ENCODE data around the gene MARK1. TPM values are rescaled to one million over a fixed set of nuclear protein-coding genes. Genes with fewer than 3 reads are reported as not detected.

The MARK1 gene
- total RNA-seq, 1 experiment from 2014 or later = not detected

GRCh38 chr1:220491891-220492290 is 36.0 kb upstream of the MARK1 start:
- no peaks in the 10 kb centered on the region for H3K9me3 ChIP-seq (ENCODE audit: control insufficient read depth, insufficient read depth, low read depth, low read length)
- no peaks in the 10 kb centered on the region; the same call in 1 of the 2 replicates for H3K27me3 ChIP-seq (ENCODE audit: control insufficient read depth, insufficient read depth, low read length)
- no TSS peak for BruUV-seq (replicated peaks)
- DNase-seq (ENCODE audit: low read depth, low spot score) (no peak), ATAC-seq (no peak)
- no peak for TF ChIP-seq REST (IDR thresholded peaks at IDR 0.05; ENCODE audit: insufficient read depth in 1 of 2, low read depth in 2 of 2, low read length in 1 of 2)
- TF ChIP-seq POLR2AphosphoS5 (IDR thresholded peaks at IDR 0.05; ENCODE audit: low read depth, low read length) = no peak
- no peak for TF ChIP-seq SIN3A (IDR thresholded peaks at IDR 0.05; ENCODE audit: borderline replicate concordance, insufficient read depth, low read depth, low read length)
- TF ChIP-seq CTCF (IDR thresholded peaks at IDR 0.05) = no peak
- no peak for TF ChIP-seq TCF7L2 (IDR thresholded peaks at IDR 0.05; ENCODE audit: low read depth, low read length)
- no peak overlapping the region for H3K27ac ChIP-seq (ENCODE audit: low read length)
- H3K4me1 ChIP-seq (ENCODE audit: control insufficient read depth, insufficient read depth, low read length) = no peaks in the 10 kb centered on the region
- H3K36me3 ChIP-seq (ENCODE audit: control insufficient read depth, insufficient read depth, low read length) = no peaks in the 10 kb centered on the region
- in situ Hi-C loops (cut with HindIII; ENCODE audit: low pct_unique_long_range_greater_than_20kb, low sequenced_read_pairs) = no loop called here
- POLR2A ChIA-PET = no interaction called here
- intact Hi-C loops (cut with micrococcal nuclease; ENCODE audit: unreplicated experiment) = no loop called here
- CTCF ChIA-PET = no interaction called here
- H3K4me3 ChIP-seq (ENCODE audit: low read depth in 2 of 2, low read length in 2 of 2) = no peak overlapping the region

GRCh38 chr1:220497220-220497947 is 30.6 kb upstream of the MARK1 start:
- no peak overlapping the region for H3K27ac ChIP-seq (ENCODE audit: low read length)
- no peaks in the 10 kb centered on the region for H3K36me3 ChIP-seq (ENCODE audit: control insufficient read depth, insufficient read depth, low read length)
- no peak overlapping the region for H3K4me3 ChIP-seq (ENCODE audit: low read depth in 2 of 2, low read length in 2 of 2)
- no peaks in the 10 kb centered on the region for H3K9me3 ChIP-seq (ENCODE audit: control insufficient read depth, insufficient read depth, low read depth, low read length)
- in situ Hi-C loops (cut with HindIII; ENCODE audit: low pct_unique_long_range_greater_than_20kb, low sequenced_read_pairs) = no loop called here
- CTCF ChIA-PET = no interaction called here
- TF ChIP-seq SIN3A (IDR thresholded peaks at IDR 0.05; ENCODE audit: borderline replicate concordance, insufficient read depth, low read depth, low read length) (no peak), REST (IDR thresholded peaks at IDR 0.05; ENCODE audit: insufficient read depth in 1 of 2, low read depth in 2 of 2, low read length in 1 of 2) (no peak), POLR2AphosphoS5 (IDR thresholded peaks at IDR 0.05; ENCODE audit: low read depth, low read length) (no peak), TCF7L2 (IDR thresholded peaks at IDR 0.05; ENCODE audit: low read depth, low read length) (no peak), CTCF (IDR thresholded peaks at IDR 0.05) (no peak)
- no peaks in the 10 kb centered on the region; the same call in 1 of the 2 replicates for H3K27me3 ChIP-seq (ENCODE audit: control insufficient read depth, insufficient read depth, low read length)
- H3K4me1 ChIP-seq (ENCODE audit: control insufficient read depth, insufficient read depth, low read length) = no peaks in the 10 kb centered on the region
- DNase-seq (ENCODE audit: low read depth, low spot score) = no peak
- intact Hi-C loops (cut with micrococcal nuclease; ENCODE audit: unreplicated experiment) = no loop called here
- BruUV-seq (replicated peaks) = no TSS peak
- POLR2A ChIA-PET = no interaction called here
- no peak for ATAC-seq

All from Panc1 (cell line).